Natural killer cell (primary cell): ENCODE data around the gene GJB1. TPM values are rescaled to one million over a fixed set of nuclear protein-coding genes. Genes with fewer than 3 reads are reported as not detected.

Source experiments
- ATAC-seq, 3 donors: fragments of 150-1000 bp in 2 of 3; fragments of 200-7000 bp in 1 of 3; cut with Tn5 transposase; 1 replicate in 1 of 3; 2 replicates in 2 of 3; pipeline ENCODE4 v1.10.0; 2021; ENCODE audit warnings: mild to moderate bottlenecking in 2 of 3, moderate library complexity in 2 of 3
- DNase-seq, 2 donors: peaks; one replicate each; pipeline versions ENCODE4 v3.0.0 to v3.0.0-alpha.2; 2013 to 2021; ENCODE audit warnings: mixed read lengths in 1 of 2
- H3K27ac ChIP-seq: one replicate; pipeline ENCODE4 v1.5.1; 2013; ENCODE audit warnings: mild to moderate bottlenecking, low read length
- H3K27me3 ChIP-seq: one replicate; pipeline ENCODE4 v1.6.1; 2013; ENCODE audit warnings: low read length; ENCODE audit not compliant: control insufficient read depth, insufficient read depth
- H3K36me3 ChIP-seq: one replicate; pipeline ENCODE4 v1.6.1; 2013; ENCODE audit warnings: low read length; ENCODE audit not compliant: control insufficient read depth, insufficient read depth
- H3K4me1 ChIP-seq: one replicate; pipeline ENCODE4 v1.6.1; 2013; ENCODE audit warnings: low read length; ENCODE audit not compliant: control insufficient read depth, insufficient read depth
- H3K4me3 ChIP-seq: one replicate; pipeline ENCODE4 v1.5.1; 2013; ENCODE audit warnings: low read length
- H3K9me3 ChIP-seq: one replicate; pipeline ENCODE4 v1.6.1; 2013; ENCODE audit warnings: low read length; ENCODE audit not compliant: control insufficient read depth, insufficient read depth
- H3K27ac Mint-ChIP-seq, 2 donors: one replicate each; pipeline ENCODE4 v1.8.0; 2022; ENCODE audit warnings: mild to moderate bottlenecking in 2 of 2, mixed read lengths in 2 of 2, moderate library complexity in 1 of 2
- H3K27me3 Mint-ChIP-seq, 2 donors: one replicate each; pipeline ENCODE4 v1.8.0; 2022; ENCODE audit warnings: low read depth in 2 of 2, mixed read lengths in 2 of 2
- H3K36me3 Mint-ChIP-seq: one replicate; pipeline ENCODE4 v1.8.0; 2022; ENCODE audit warnings: mixed read lengths
- H3K4me1 Mint-ChIP-seq, 2 donors: one replicate each; pipeline ENCODE4 v1.8.0; 2022; ENCODE audit warnings: mixed read lengths in 2 of 2
- H3K4me3 Mint-ChIP-seq: one replicate; pipeline ENCODE4 v1.8.0; 2022; ENCODE audit warnings: mild to moderate bottlenecking, moderate library complexity, mixed read lengths
- H3K9me3 Mint-ChIP-seq, 2 donors: one replicate each; pipeline ENCODE4 v1.8.0; 2022; ENCODE audit warnings: mixed read lengths in 2 of 2
- CTCF ChIP-seq: fragments of 200-600 bp; IDR thresholded peaks from one replicate; pipeline ENCODE4 v1.8.0; 2022; ENCODE audit warnings: antibody characterized with exemption
- WGBS: methylation state at CpG from one replicate; pipeline ENCODE4 v1.1.7; 2013; ENCODE audit warnings: missing lambda C conversion rate; ENCODE audit not compliant: insufficient coverage; 5-methylcytosine and 5-hydroxymethylcytosine counted together
- intact Hi-C: fragments of 100-400 bp; cut with micrococcal nuclease; formaldehyde crosslinking; loops from one replicate; pipeline ENCODE4 v1.14.2; 2022
- total RNA-seq, 4 donors: library from RNA; stranded (reverse); fragments of 120-200 nt in 1 of 4; gene quantifications; one replicate each; pipeline versions ENCODE4 v1.2.3 to v1.2.4, GENCODE V29; 2013 to 2022

Gene GJB1
- total RNA-seq, 3 donors from 2014 or later (not counting 1 experiment from before 2014, with no cell fraction given) = not detected

GRCh38 chrX:71210816-71211215 is 12.2 kb upstream of the GJB1 start:
- intact Hi-C loops = no loop called here
- DNase-seq = no peak
- no peaks in the 10 kb centered on the region for H3K4me1 ChIP-seq
- ATAC-seq = no peak
- Mint-ChIP-seq H3K36me3 (no peaks in the 10 kb centered on the region), H3K4me1 (no peaks in the 10 kb centered on the region), H3K4me3 (no peak overlapping the region), H3K27me3 (peaks cover 0 to 2% of the 10 kb centered on the region in 2 donors), H3K27ac (no peak overlapping the region), H3K9me3 (no peaks in the 10 kb centered on the region)
- no peak overlapping the region for H3K4me3 ChIP-seq
- TF ChIP-seq CTCF = no peak
- H3K27me3 ChIP-seq = no peaks in the 10 kb centered on the region
- H3K9me3 ChIP-seq = no peaks in the 10 kb centered on the region
- 97% methylated on average over 3 of the region's 3 CpGs for WGBS
- no peaks in the 10 kb centered on the region for H3K36me3 ChIP-seq
- no peak overlapping the region for H3K27ac ChIP-seq

GRCh38 chrX:71212536-71212935 is 10.5 kb upstream of the GJB1 start:
- ATAC-seq (no peak), DNase-seq (no peak)
- no peaks in the 10 kb centered on the region for H3K27me3 ChIP-seq
- TF ChIP-seq CTCF = no peak
- H3K4me1 Mint-ChIP-seq = no peaks in the 10 kb centered on the region
- H3K4me1 ChIP-seq = no peaks in the 10 kb centered on the region
- no peaks in the 10 kb centered on the region for H3K9me3 Mint-ChIP-seq
- peaks cover 0 to 2% of the 10 kb centered on the region in 2 donors for H3K27me3 Mint-ChIP-seq
- no peak overlapping the region for H3K4me3 Mint-ChIP-seq
- H3K36me3 Mint-ChIP-seq = no peaks in the 10 kb centered on the region
- no peaks in the 10 kb centered on the region for H3K36me3 ChIP-seq
- WGBS = 50% methylated on average over 5 of the region's 5 CpGs
- intact Hi-C loops = no loop called here
- H3K4me3 ChIP-seq = no peak overlapping the region
- no peak overlapping the region for H3K27ac ChIP-seq
- H3K27ac Mint-ChIP-seq = no peak overlapping the region
- H3K9me3 ChIP-seq = no peaks in the 10 kb centered on the region

GRCh38 chrX:71214152-71214551 is 8.9 kb upstream of the GJB1 start:
- no peak for TF ChIP-seq CTCF
- H3K36me3 Mint-ChIP-seq = no peaks in the 10 kb centered on the region

GRCh38 chrX:71214604-71215337 is 8.3 kb upstream of the GJB1 start:
- no peak for TF ChIP-seq CTCF
- 91% methylated on average over 5 of the region's 5 CpGs for WGBS
- Histone ChIP-seq H3K27me3 (no peaks in the 10 kb centered on the region), H3K36me3 (no peaks in the 10 kb centered on the region), H3K4me3 (no peak overlapping the region), H3K4me1 (no peaks in the 10 kb centered on the region), H3K27ac (no peak overlapping the region), H3K9me3 (no peaks in the 10 kb centered on the region)
- peaks cover 0 to 2% of the 10 kb centered on the region in 2 donors for H3K27me3 Mint-ChIP-seq
- no peaks in the 10 kb centered on the region for H3K4me1 Mint-ChIP-seq
- no peak overlapping the region for H3K4me3 Mint-ChIP-seq
- ATAC-seq = no peak
- intact Hi-C loops = no loop called here
- H3K36me3 Mint-ChIP-seq = no peaks in the 10 kb centered on the region
- H3K9me3 Mint-ChIP-seq = no peaks in the 10 kb centered on the region
- H3K27ac Mint-ChIP-seq = no peak overlapping the region
- no peak for DNase-seq

More at GRCh38 chrX:71214152-71214551, 8.9 kb upstream of the GJB1 start:
- H3K4me1 ChIP-seq = no peaks in the 10 kb centered on the region
- no peaks in the 10 kb centered on the region for H3K36me3 ChIP-seq
- Mint-ChIP-seq H3K9me3 (no peaks in the 10 kb centered on the region), H3K27ac (no peak overlapping the region), H3K27me3 (peaks cover 0 to 2% of the 10 kb centered on the region in 2 donors), H3K4me1 (no peaks in the 10 kb centered on the region), H3K4me3 (no peak overlapping the region)
- H3K27me3 ChIP-seq = no peaks in the 10 kb centered on the region
- WGBS = 100% methylated on average over 1 of the region's 1 CpG
- ATAC-seq (no peak), DNase-seq (no peak)
- intact Hi-C loops = no loop called here
- H3K9me3 ChIP-seq = no peaks in the 10 kb centered on the region
- H3K27ac ChIP-seq = no peak overlapping the region
- no peak overlapping the region for H3K4me3 ChIP-seq
